ENCODE results near the gene WNT7B. TPM values are rescaled to one million over a fixed set of nuclear protein-coding genes. Genes with fewer than 3 reads are reported as not detected.

The WNT7B gene
- total and polyA plus RNA-seq, 2 of the 8 experiments (the other 6 are each of a cell fraction or from before 2014, with no cell fraction given): 0.14 to 0.24 TPM

DNA sequence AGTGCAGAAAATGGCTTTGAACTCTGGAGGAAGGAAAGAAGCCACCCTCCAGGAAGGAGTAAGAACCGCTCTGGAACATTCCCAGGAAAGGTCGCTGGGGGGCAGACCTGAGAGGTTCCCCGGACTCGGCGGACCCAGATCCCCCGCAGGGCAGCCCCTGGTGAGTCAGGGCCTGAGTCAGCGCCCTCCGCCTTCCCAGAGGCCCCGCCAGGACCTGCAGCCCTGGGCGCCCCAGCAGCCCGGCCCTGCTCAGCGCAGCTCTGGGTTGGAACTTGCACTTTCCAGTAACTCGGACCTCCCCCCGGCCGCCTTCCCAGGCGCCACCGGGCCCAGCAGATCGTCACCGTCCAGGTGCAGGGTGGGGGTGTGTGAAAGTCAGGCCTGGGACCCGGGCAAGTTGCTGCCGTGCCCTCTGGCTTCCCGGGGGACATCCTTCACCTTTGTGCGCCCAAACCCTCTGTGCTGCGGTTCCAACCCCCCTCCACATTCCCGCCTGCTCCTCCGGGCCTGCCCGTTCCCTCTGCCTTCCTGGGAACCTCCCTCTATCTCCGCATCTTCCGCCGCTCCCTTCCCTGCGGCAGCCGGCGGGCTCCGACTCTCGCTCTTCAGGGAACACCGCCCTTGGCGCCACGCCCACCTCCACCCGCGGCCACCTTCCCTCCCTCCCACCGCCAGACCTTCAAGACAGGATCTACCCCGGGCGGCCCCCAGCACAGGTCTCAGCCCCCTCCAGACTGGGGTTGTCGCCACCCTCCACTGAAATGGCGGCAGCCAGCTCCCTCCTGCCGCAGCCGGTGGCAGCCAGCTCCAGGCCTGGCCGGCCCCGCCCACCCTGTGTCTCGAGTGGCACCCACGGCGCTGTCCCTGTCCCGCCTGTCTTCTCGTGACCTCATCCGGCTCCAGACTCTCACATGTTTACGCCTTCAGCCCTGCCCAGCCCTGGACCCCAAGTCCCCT lies 36.8 kb upstream of the WNT7B start:
- Histone ChIP-seq H3K4me1 (replicated peaks in 1 of 4; ENCODE audit: control insufficient read depth in 3 of 4, insufficient read depth in 4 of 4, low read length in 3 of 4) (peaks cover 0 to 13% (median 4%) of the 10 kb centered on the region in 4 experiments; a peak in 6 of 7 replicates), H3K36me3 (ENCODE audit: control insufficient read depth in 2 of 4, insufficient read depth in 4 of 4, low read length in 3 of 4) (no peaks in the 10 kb centered on the region), H3K9ac (replicated peaks in 1 of 4; ENCODE audit: extremely low read depth in 1 of 4, low read depth in 3 of 4, low read length in 3 of 4) (peak overlapping the region; percentile 62 to 88 (median 82)), H3K4me2 (ENCODE audit: insufficient read depth in 1 of 2, low read depth in 2 of 2, low read length in 2 of 2) (peak overlapping the region; percentile 82 to 89), H3K79me2 (ENCODE audit: control insufficient read depth in 1 of 2, insufficient read depth in 2 of 2, low read length in 2 of 2) (no peaks in the 10 kb centered on the region), H2BK20ac (ENCODE audit: low read length) (0 out of 2 replicates have a peak overlapping the region, but pooled peaks have one; percentile 90), H3K23me2 (ENCODE audit: low read depth, low read length) (peaks cover 7% of the 10 kb centered on the region; the same call in 1 of the 2 replicates), H3K4ac (replicated peaks; ENCODE audit: insufficient read length, low read depth, low read length) (peak overlapping the region; percentile 19), H4K20me1 (replicated peaks in 1 of 2; ENCODE audit: control insufficient read depth in 1 of 2, insufficient read depth in 2 of 2, low read length in 2 of 2) (no peaks in the 10 kb centered on the region), H2AFZ (ENCODE audit: low read length) (peak overlapping the region; percentile 37; the same call in 1 of the 2 replicates), H3K27ac (ENCODE audit: low read depth, low read length) (peak overlapping the region; percentile 35; the same call in 1 of the 2 replicates), H4K5ac (ENCODE audit: insufficient read length, low read depth, low read length) (peak overlapping the region; percentile 87), H3K14ac (ENCODE audit: insufficient read length) (no peak overlapping the region), H3K27me3 (replicated peaks in 1 of 4; ENCODE audit: control insufficient read depth in 3 of 4, extremely low read depth in 1 of 4, insufficient read depth in 3 of 4, low read length in 3 of 4) (no peaks in the 10 kb centered on the region), H3K4me3 (ENCODE audit: extremely low read depth in 1 of 4, insufficient read depth in 2 of 4, low read depth in 3 of 4, low read length in 4 of 4) (peak overlapping the region; percentile 55 to 77 (median 68)), H4K8ac (ENCODE audit: extremely low read depth, insufficient read depth, low read length) (peak overlapping the region; percentile 98), H4K91ac (replicated peaks; ENCODE audit: insufficient read length, low read length) (peak overlapping the region; percentile 94), H2AK5ac (ENCODE audit: low read depth, low read length) (peak overlapping the region; percentile 85; the same call in 1 of the 2 replicates), H2BK120ac (replicated peaks; ENCODE audit: low read depth, low read length) (peak overlapping the region; percentile 28), H3K9me3 (ENCODE audit: insufficient read depth in 2 of 2, low read depth in 1 of 2, low read length in 1 of 2) (no peaks in the 10 kb centered on the region; a peak in 1 of 4 replicates), H3K79me1 (ENCODE audit: low read depth, low read length) (no peaks in the 10 kb centered on the region), H3K23ac (ENCODE audit: insufficient read length) (no peak overlapping the region), H2BK15ac (ENCODE audit: low read length) (peak overlapping the region; percentile 88; the same call in 1 of the 2 replicates), H2BK12ac (ENCODE audit: low read depth, low read length) (peak overlapping the region; percentile 94; the same call in 1 of the 2 replicates), H2BK5ac (ENCODE audit: low read depth, low read length) (peak overlapping the region; percentile 76), H3K56ac (replicated peaks; ENCODE audit: insufficient read length, low read depth, low read length) (no peak overlapping the region), H3K18ac (ENCODE audit: extremely low read depth, low read length) (peak overlapping the region; percentile 99)
- ChIA-PET CTCF (ENCODE audit: partially characterized antibody) (interaction anchor here (0.8 to 5.2 kb wide), 29 partner anchors 8 to 816 kb away, joined by 3 to 43 read pairs (median 6); no protein-coding TSS in a partner anchor), POLR2A (ENCODE audit: partially characterized antibody) (interaction anchor here (0.7 to 2.0 kb wide), 8 partner anchors 12 to 129 kb away, joined by 3 to 7 read pairs (median 4); no protein-coding TSS in a partner anchor)
- DNase-seq (ENCODE audit: low read depth in 1 of 2, low spot score in 2 of 2) (peak; percentile 67 to 95), FAIRE-seq (no peak)
- WGBS, 2 experiments (ENCODE audit: extremely low coverage in 1 of 2, insufficient coverage in 1 of 2, insufficient read length in 1 of 2, insufficient replicate concordance in 2 of 2, low coverage in 1 of 2, low lambda C conversion rate in 2 of 2, missing lambda C conversion rate in 1 of 2): 12% methylated on average over 37 of the region's 56 CpGs; no CpG with 5 or more reads in 1 of the 2 experiments
- TF ChIP-seq EP300 (IDR thresholded peaks at IDR 0.05; ENCODE audit: borderline replicate concordance in 1 of 2, low read depth in 2 of 2, low read length in 2 of 2): no peak
- no peak for TF ChIP-seq SP2 (IDR thresholded peaks at IDR 0.05; ENCODE audit: low read length)
- TF ChIP-seq KDM4A (IDR thresholded peaks at IDR 0.05; ENCODE audit: low read depth, low read length, severe bottlenecking): peak; percentile 80
- TF ChIP-seq HDAC2 (IDR thresholded peaks at IDR 0.05; ENCODE audit: borderline replicate concordance in 1 of 2, low read depth in 2 of 2, low read length in 2 of 2): no peak
- no peak for TF ChIP-seq TAF7 (optimal IDR thresholded peaks at IDR 0.05; ENCODE audit: borderline replicate concordance, low read depth, low read length)
- no peak; the same call in 1 of the 2 replicates for TF ChIP-seq POLR2AphosphoS5 (IDR thresholded peaks at IDR 0.05; ENCODE audit: low read depth, low read length)
- TF ChIP-seq NRF1 (IDR thresholded peaks at IDR 0.05; ENCODE audit: low read depth, low read length): no peak
- TF ChIP-seq, protein P1, sequence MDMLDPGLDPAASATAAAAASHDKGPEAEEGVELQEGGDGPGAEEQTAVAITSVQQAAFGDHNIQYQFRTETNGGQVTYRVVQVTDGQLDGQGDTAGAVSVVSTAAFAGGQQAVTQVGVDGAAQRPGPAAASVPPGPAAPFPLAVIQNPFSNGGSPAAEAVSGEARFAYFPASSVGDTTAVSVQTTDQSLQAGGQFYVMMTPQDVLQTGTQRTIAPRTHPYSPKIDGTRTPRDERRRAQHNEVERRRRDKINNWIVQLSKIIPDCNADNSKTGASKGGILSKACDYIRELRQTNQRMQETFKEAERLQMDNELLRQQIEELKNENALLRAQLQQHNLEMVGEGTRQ (IDR thresholded peaks at IDR 0.05; ENCODE audit: low read length): no peak
